ENCODE measurements around the gene PHLDA1. TPM values are rescaled to one million over a fixed set of nuclear protein-coding genes. Genes with fewer than 3 reads are reported as not detected.

Gene PHLDA1
- total and polyA plus RNA-seq, 2 of the 4 experiments (the other 2 are of a cell fraction) = 27.8 to 32.4 TPM

GRCh38 chr12:76042147-76042546 is 10.6 kb upstream of the PHLDA1 start:
- Histone ChIP-seq H3K27me3 (ENCODE audit: control insufficient read depth, insufficient read depth, low read length) (no peaks in the 10 kb centered on the region), H2AK5ac (ENCODE audit: low read depth, low read length) (no peak overlapping the region), H3K23ac (ENCODE audit: low read depth, low read length) (no peak overlapping the region), H3K56ac (ENCODE audit: extremely low read depth, insufficient read depth, low read length) (no peak overlapping the region), H2AK9ac (replicated peaks; ENCODE audit: low read depth, low read length, poor library complexity) (no peak overlapping the region), H3K14ac (replicated peaks; ENCODE audit: low read depth, low read length) (no peak overlapping the region), H2BK20ac (ENCODE audit: low read depth, low read length) (no peak overlapping the region), H3K9me3 (ENCODE audit: control insufficient read depth, insufficient read depth, low read length) (no peaks in the 10 kb centered on the region), H2BK120ac (ENCODE audit: low read depth, low read length) (no peak overlapping the region), H2BK15ac (ENCODE audit: low read depth, low read length) (no peak overlapping the region), H3K36me3 (ENCODE audit: control insufficient read depth, insufficient read depth, low read length) (peaks cover 8% of the 10 kb centered on the region), H3K4me1 (ENCODE audit: control insufficient read depth, insufficient read depth, low read length) (peaks cover 4% of the 10 kb centered on the region), H3K4ac (ENCODE audit: low read depth, low read length) (no peak overlapping the region), H4K5ac (ENCODE audit: low read depth, low read length) (no peak overlapping the region), H4K8ac (ENCODE audit: low read depth in 2 of 2, low read length in 2 of 2) (no peak overlapping the region), H4K20me1 (ENCODE audit: insufficient read depth, low read length) (no peaks in the 10 kb centered on the region), H3K18ac (ENCODE audit: low read depth, low read length) (no peak overlapping the region), H2AFZ (replicated peaks; ENCODE audit: low read length, poor library complexity) (no peak overlapping the region), H3K4me3 (ENCODE audit: insufficient read depth, low read depth, low read length) (no peak overlapping the region), H3K9me1 (ENCODE audit: insufficient read depth, low read length) (0 out of 2 replicates have a peak, but pooled peaks cover 2% of the 10 kb centered on the region), H3K27ac (ENCODE audit: insufficient read depth, low read length) (no peak overlapping the region), H2BK5ac (ENCODE audit: low read depth, low read length, poor library complexity, severe bottlenecking) (no peak overlapping the region), H3K79me1 (ENCODE audit: low read depth in 1 of 2, low read length in 2 of 2) (peaks cover 13 to 20% of the 10 kb centered on the region in 2 experiments; a peak in 3 of 4 replicates), H3K4me2 (ENCODE audit: low read depth, low read length) (no peak overlapping the region), H3K9ac (ENCODE audit: low read depth, low read length) (no peak overlapping the region), H4K91ac (ENCODE audit: insufficient read depth, low read depth, low read length) (no peak overlapping the region)
- intact Hi-C loops (cut with micrococcal nuclease) = no loop called here
- ChIA-PET CTCF (no interaction called here), POLR2A (ENCODE audit: unreplicated experiment) (no interaction called here)
- no CpG with 5 or more reads among the region's 2 CpGs for WGBS, 2 experiments (ENCODE audit: extremely low coverage in 2 of 2, insufficient read length in 1 of 2)
- DNase-seq (peak; percentile 40), ATAC-seq (ENCODE audit: low read depth) (no peak)
- TF ChIP-seq RAD21 (IDR thresholded peaks at IDR 0.05; ENCODE audit: low read length) (no peak), CHD1 (IDR thresholded peaks at IDR 0.05; ENCODE audit: low read depth, low read length) (no peak), RCOR1 (IDR thresholded peaks at IDR 0.05; ENCODE audit: insufficient replicate concordance, low read length) (no peak), CEBPB (IDR thresholded peaks at IDR 0.05; ENCODE audit: low read depth, low read length) (peak; percentile 83)
- no TSS peak for BruUV-seq (replicated peaks)
- dilution Hi-C loops (cut with HindIII; ENCODE audit: low sequenced_read_pairs, unreplicated experiment) = no loop called here
- in situ Hi-C loops (cut with MboI; ENCODE audit: low sequenced_read_pairs) = loop anchor here (25.0 kb wide), 1 partner anchor 705 kb away; the partner anchor contains the start of genes CAPS2 and GLIPR1L1
